GM12878 (cell line): ENCODE results near the gene RPRD1A. TPM values are rescaled to one million over a fixed set of nuclear protein-coding genes. Genes with fewer than 3 reads are reported as not detected.

Experiments used
- ATAC-seq: fragments of 200-7000 bp; cut with Tn5 transposase; 3 replicates; pipeline ENCODE4 v1.9.1; 2020; ENCODE audit warnings: mild to moderate bottlenecking, moderate library complexity
- BruUV-seq: library from RNA; stranded (reverse); fragments of 400-500 nt; replicated peaks from 2 replicates; lab custom pipeline; 2021; lab: Mats Ljungman, UMichigan
- CTCF ChIA-PET: fragments of 300-600 bp; sonication (Branson Sonifier 250); formaldehyde crosslinking; extraction: SDS; loops from one replicate; lab custom pipeline; 2021; ENCODE audit warnings: inconsistent platforms; lab: Yijun Ruan, JAX
- POLR2A ChIA-PET: fragments of 350-600 bp; formaldehyde crosslinking; extraction: SDS; loops from one replicate; lab custom pipeline; 2021; ENCODE audit warnings: inconsistent platforms; lab: Charles Lee
- RAD21 ChIA-PET: fragments of 300-600 bp; sonication (Branson Sonifier 250); formaldehyde crosslinking; loops from one replicate; lab custom pipeline; 2023; ENCODE audit warnings: antibody characterized with exemption; ENCODE audit not compliant: unreplicated experiment; lab: Charles Lee
- SMC1A ChIA-PET: fragments of 300-600 bp; sonication (Branson Sonifier 250); formaldehyde crosslinking; loops from one replicate; lab custom pipeline; 2023; ENCODE audit not compliant: unreplicated experiment, uncharacterized antibody; lab: Charles Lee
- DNase-seq: peaks from one replicate; pipeline ENCODE4 v3.0.0-alpha.2; 2011; ENCODE audit warnings: low read depth, low spot score
- FAIRE-seq: peaks from 3 replicates; lab custom pipeline; 2011; peaks lifted over from hg19 to GRCh38; lab: Jason Lieb, UNC
- H2AFZ ChIP-seq: 2 replicates; pipeline ENCODE4 v1.6.0; 2011; ENCODE audit warnings: low read depth, low read length, control low read depth; ENCODE audit not compliant: control insufficient read depth
- H3K27ac ChIP-seq: 2 replicates; pipeline ENCODE4 v1.5.1; 2011; ENCODE audit warnings: control low read depth; ENCODE audit not compliant: control insufficient read depth, insufficient read depth
- H3K27me3 ChIP-seq, 2 experiments: replicated peaks in 1 of 2; 2 replicates each; pipeline versions ENCODE4 v1.6.0 to v1.6.1; 2011; ENCODE audit warnings: low read length in 1 of 2; ENCODE audit not compliant: control insufficient read depth in 2 of 2, insufficient read depth in 2 of 2
- H3K36me3 ChIP-seq, 2 experiments: 2 replicates each; pipeline ENCODE4 v1.5.1; 2011; ENCODE audit warnings: low read length in 1 of 2; ENCODE audit not compliant: control insufficient read depth in 2 of 2, insufficient read depth in 2 of 2
- H3K4me1 ChIP-seq: 2 replicates; pipeline ENCODE4 v1.6.1; 2011; ENCODE audit warnings: mild to moderate bottlenecking, low read length, moderate library complexity, mixed read lengths; ENCODE audit not compliant: control insufficient read depth, insufficient read depth
- H3K4me2 ChIP-seq: 2 replicates; pipeline ENCODE4 v1.6.0; 2011; ENCODE audit warnings: control low read depth; ENCODE audit not compliant: control insufficient read depth, insufficient read depth
- H3K4me3 ChIP-seq: fragments of 200-600 bp; sonication (generic); 2 replicates; pipeline ENCODE4 v1.5.1; 2016
- H3K79me2 ChIP-seq: 2 replicates; pipeline ENCODE4 v1.6.0; 2011; ENCODE audit warnings: low read length; ENCODE audit not compliant: control insufficient read depth, insufficient read depth
- H3K9ac ChIP-seq: 2 replicates; pipeline ENCODE4 v1.8.0; 2011; ENCODE audit warnings: low read length, control low read depth, mixed read lengths; ENCODE audit not compliant: control insufficient read depth, insufficient read depth
- H3K9me3 ChIP-seq: replicated peaks from 3 replicates; pipeline ENCODE4 v1.5.1; 2011; ENCODE audit warnings: mild to moderate bottlenecking, low read length; ENCODE audit not compliant: control insufficient read depth, insufficient read depth
- H4K20me1 ChIP-seq: 2 replicates; pipeline ENCODE4 v1.6.0; 2011; ENCODE audit not compliant: control insufficient read depth, insufficient read depth
- BMI1 ChIP-seq: fragments of 450-650 bp; IDR thresholded peaks from 2 replicates; pipeline ENCODE4 v1.6.1; 2016; ENCODE audit warnings: mild to moderate bottlenecking, moderate library complexity, borderline replicate concordance
- CHD2 ChIP-seq: IDR thresholded peaks from 2 replicates; pipeline ENCODE4 v1.6.1; 2011; ENCODE audit warnings: low read depth, low read length, improper control_type of control experiment, borderline replicate concordance
- CHD4 ChIP-seq: fragments of 200-600 bp; sonication (generic); IDR thresholded peaks from 2 replicates; pipeline ENCODE4 v1.6.1; 2016; ENCODE audit warnings: mild to moderate bottlenecking
- DPF2 ChIP-seq: fragments of 450-650 bp; IDR thresholded peaks from 2 replicates; pipeline ENCODE4 v1.6.1; 2017; ENCODE audit warnings: mild to moderate bottlenecking
- EGR1 ChIP-seq, 2 experiments: IDR thresholded peaks; 1 replicate in 1 of 2; 2 replicates in 1 of 2; pipeline ENCODE4 v1.6.1; 2011 to 2012; ENCODE audit warnings: low read depth in 2 of 2, low read length in 2 of 2, borderline replicate concordance in 1 of 2, mild to moderate bottlenecking in 1 of 2, moderate library complexity in 1 of 2
- GATAD2B ChIP-seq: fragments of 450-650 bp; conservative IDR thresholded peaks from 2 replicates; pipeline ENCODE4 v1.6.1; 2017; ENCODE audit warnings: low read depth, mild to moderate bottlenecking, moderate library complexity
- HDAC6 ChIP-seq: fragments of 200-600 bp; sonication (generic); IDR thresholded peaks from one replicate; pipeline ENCODE4 v1.8.0; 2017; ENCODE audit warnings: antibody characterized with exemption; ENCODE audit not compliant: unreplicated experiment
- NR2C1 ChIP-seq: fragments of 450-650 bp; IDR thresholded peaks from 2 replicates; pipeline ENCODE4 v1.6.1; 2017; ENCODE audit warnings: antibody characterized with exemption, mild to moderate bottlenecking, moderate library complexity
- POLR2AphosphoS2 ChIP-seq: IDR thresholded peaks from 2 replicates; pipeline ENCODE4 v1.6.1; 2011; ENCODE audit warnings: low read depth, mild to moderate bottlenecking, low read length, improper control_type of control experiment, moderate library complexity
- RBBP5 ChIP-seq: fragments of 200-600 bp; sonication (generic); conservative IDR thresholded peaks from 2 replicates; pipeline ENCODE4 v1.6.1; 2016
- SMAD1 ChIP-seq: fragments of 450-650 bp; IDR thresholded peaks from 2 replicates; pipeline ENCODE4 v1.6.1; 2018; ENCODE audit warnings: mild to moderate bottlenecking, low read depth; ENCODE audit not compliant: partially characterized antibody
- SMAD5 ChIP-seq: IDR thresholded peaks from 2 replicates; pipeline ENCODE4 v1.6.1; 2016; ENCODE audit warnings: antibody characterized with exemption, low read depth
- SMC3 ChIP-seq: IDR thresholded peaks from 2 replicates; pipeline ENCODE4 v1.6.1; 2011; ENCODE audit warnings: low read length, improper control_type of control experiment, borderline replicate concordance
- WGBS: methylation state at CpG from one replicate; pipeline ENCODE4 v1.1.6; 2016; ENCODE audit warnings: low lambda C conversion rate; ENCODE audit not compliant: insufficient replicate concordance, insufficient coverage; ENCODE audit errors: missing lambda C conversion rate; 5-methylcytosine and 5-hydroxymethylcytosine counted together
- in situ Hi-C: fragments of 300-500 bp; cut with MboI; formaldehyde crosslinking; loops from 9 replicates; pipeline ENCODE4 v1.14.3; 2018; ENCODE audit warnings: mixed read lengths
- intact Hi-C: fragments of 100-400 bp; cut with micrococcal nuclease; formaldehyde crosslinking; loops from one replicate; pipeline ENCODE4 v1.14.2; 2022; ENCODE audit not compliant: unreplicated experiment
- polyA plus RNA-seq, 11 experiments: library from polyadenylated mRNA; depleted of rRNA in 4 of 11; unstranded in 6 of 11; stranded (reverse) in 5 of 11; fragments of >200 nt; fragmentation: Nextera tagmentation in 4 of 11; fragmentation: Illumina TruSeq in 1 of 11; extraction: Ambion mirVana in 4 of 11; extraction: Trizol in 1 of 11; gene quantifications; 1 replicate in 1 of 11; 2 replicates in 10 of 11; pipeline versions ENCODE4 v1.2.1 to v1.2.3, GENCODE V29; 2011 to 2016; ENCODE audit warnings: inconsistent platforms in 2 of 11, missing spikeins in 2 of 11, low read depth in 1 of 11
- total RNA-seq, 4 experiments: library from RNA; depleted of rRNA in 3 of 4; stranded (reverse); fragments of >200 nt in 3 of 4; fragmentation: Illumina TruSeq in 1 of 4; extraction: Trizol in 1 of 4; gene quantifications; 2 replicates each; pipeline versions ENCODE4 v1.2.1 to v1.2.3, GENCODE V29; 2013 to 2021
- TF ChIP-seq, protein P1 (sequence below): fragments of 450-650 bp; formaldehyde crosslinking; IDR thresholded peaks from 2 replicates; pipeline ENCODE4 v1.5.0; 2022; ENCODE audit warnings: mild to moderate bottlenecking, missing genetic modification characterization

Gene RPRD1A
- total and polyA plus RNA-seq, 10 of the 15 experiments (the other 5 are each of a cell fraction or from before 2014, with no cell fraction given) = 16.2 to 66.2 (median 36.2) TPM

DNA sequence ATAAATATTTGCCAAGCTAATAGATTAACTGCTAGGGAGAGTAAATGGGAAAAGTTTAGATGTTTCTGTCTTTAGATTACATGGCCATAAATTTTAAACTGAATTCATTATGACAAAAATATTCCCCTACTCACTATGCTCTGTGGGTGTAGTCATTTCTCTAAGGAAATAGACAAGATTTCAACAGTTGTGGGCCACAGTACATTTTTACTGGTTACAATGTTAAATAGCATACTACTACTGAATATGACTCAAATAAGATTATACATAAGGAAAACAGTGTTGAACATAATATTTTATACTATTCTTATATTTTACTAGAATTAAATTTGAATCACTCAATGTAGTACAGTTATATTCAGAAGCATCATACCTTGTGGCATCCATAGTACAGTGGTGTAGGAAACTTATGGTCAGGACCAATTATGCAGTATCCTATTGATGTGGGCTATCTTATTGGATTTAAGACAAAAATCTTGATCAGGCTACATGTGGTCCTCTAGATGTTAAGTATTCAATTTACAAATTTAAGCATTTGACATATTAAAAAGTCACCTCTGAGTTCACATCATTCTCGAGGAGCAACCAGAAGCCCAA is 33.0 kb downstream of the RPRD1A start:
- ATAC-seq (peak; percentile 36), FAIRE-seq (no peak), DNase-seq (no peak)
- SMC1A ChIA-PET = interaction anchor here (1.0 to 1.4 kb wide), 3 partner anchors 16 to 247 kb away, joined by 3 to 4 read pairs (median 3); no protein-coding TSS in a partner anchor
- TF ChIP-seq CHD4 (no peak), GATAD2B (no peak), DPF2 (no peak), NR2C1 (no peak), EGR1 (IDR thresholded peaks at IDR 0.05; ENCODE audit: borderline replicate concordance in 1 of 2, low read depth in 2 of 2, low read length in 2 of 2) (no peak)
- no peaks in the 10 kb centered on the region for H3K27me3 ChIP-seq
- RAD21 ChIA-PET = no interaction called here
- no peak overlapping the region for H3K4me2 ChIP-seq
- H3K4me1 ChIP-seq = no peaks in the 10 kb centered on the region
- no peak overlapping the region for H2AFZ ChIP-seq
- WGBS = 57% methylated on average over 1 of the region's 1 CpG
- H4K20me1 ChIP-seq = no peaks in the 10 kb centered on the region
- H3K36me3 ChIP-seq = peaks cover 0 to 9% of the 10 kb centered on the region in 2 experiments; a peak in 3 of 4 replicates
- no peak overlapping the region for H3K4me3 ChIP-seq
- no peak overlapping the region for H3K27ac ChIP-seq
- CTCF ChIA-PET = interaction anchor here (0.9 to 1.8 kb wide), 2 partner anchors 12 to 17 kb away, joined by 4 to 6 read pairs; no protein-coding TSS in a partner anchor
- POLR2A ChIA-PET = interaction anchor here (0.5 kb wide), 1 partner anchor 747 kb away, joined by 5 read pairs; no protein-coding TSS in a partner anchor
- H3K9ac ChIP-seq = no peak overlapping the region
- intact Hi-C loops = no loop called here
- no TSS peak for BruUV-seq
- peaks cover 21% of the 10 kb centered on the region for H3K9me3 ChIP-seq
- H3K79me2 ChIP-seq = peaks cover 21% of the 10 kb centered on the region
- in situ Hi-C loops = no loop called here

DNA sequence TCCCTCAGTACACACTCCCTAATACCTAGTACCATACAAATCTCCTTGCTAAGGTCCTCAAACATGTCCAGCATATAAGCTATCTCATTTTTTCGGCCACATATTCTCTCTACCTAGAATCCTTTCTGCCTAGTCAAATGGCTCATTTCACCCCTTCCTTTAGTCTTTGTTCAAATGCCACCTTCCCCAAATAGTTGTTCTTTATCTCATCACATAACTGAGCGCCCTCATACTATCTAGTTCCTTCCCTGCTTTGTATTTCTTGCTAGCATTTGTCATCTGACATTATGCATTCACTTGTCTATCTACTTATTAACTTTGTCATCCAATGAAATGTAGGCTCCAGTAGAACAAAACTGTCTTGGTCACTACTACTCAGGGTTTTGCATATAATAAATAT is 35.5 kb downstream of the RPRD1A start:
- no peak for FAIRE-seq
- Histone ChIP-seq H3K27me3 (no peaks in the 10 kb centered on the region), H3K4me3 (no peak overlapping the region), H3K9me3 (peaks cover under 1% of the 10 kb centered on the region), H3K27ac (no peak overlapping the region), H3K9ac (no peak overlapping the region), H3K4me1 (no peaks in the 10 kb centered on the region), H3K4me2 (no peak overlapping the region), H2AFZ (no peak overlapping the region), H3K79me2 (peaks cover 17% of the 10 kb centered on the region), H3K36me3 (peaks cover 3 to 14% of the 10 kb centered on the region in 2 experiments; a peak in 3 of 4 replicates), H4K20me1 (no peaks in the 10 kb centered on the region)
- ChIA-PET CTCF (interaction anchor here (1.0 to 2.2 kb wide), 2 partner anchors 14 to 253 kb away, joined by 3 to 14 read pairs; no protein-coding TSS in a partner anchor), POLR2A (no interaction called here), SMC1A (interaction anchor here (1.1 to 1.4 kb wide), 2 partner anchors 10 to 14 kb away, joined by 3 read pairs; no protein-coding TSS in a partner anchor), RAD21 (interaction anchor here (1.4 to 1.7 kb wide), 2 partner anchors 34 to 64 kb away, joined by 3 to 4 read pairs; no protein-coding TSS in a partner anchor)
- no peak for DNase-seq
- intact Hi-C loops = no loop called here
- ATAC-seq = no peak
- in situ Hi-C loops = no loop called here
- 70% methylated on average over 2 of the region's 2 CpGs for WGBS
- BruUV-seq = no TSS peak
- TF ChIP-seq, protein P1, sequence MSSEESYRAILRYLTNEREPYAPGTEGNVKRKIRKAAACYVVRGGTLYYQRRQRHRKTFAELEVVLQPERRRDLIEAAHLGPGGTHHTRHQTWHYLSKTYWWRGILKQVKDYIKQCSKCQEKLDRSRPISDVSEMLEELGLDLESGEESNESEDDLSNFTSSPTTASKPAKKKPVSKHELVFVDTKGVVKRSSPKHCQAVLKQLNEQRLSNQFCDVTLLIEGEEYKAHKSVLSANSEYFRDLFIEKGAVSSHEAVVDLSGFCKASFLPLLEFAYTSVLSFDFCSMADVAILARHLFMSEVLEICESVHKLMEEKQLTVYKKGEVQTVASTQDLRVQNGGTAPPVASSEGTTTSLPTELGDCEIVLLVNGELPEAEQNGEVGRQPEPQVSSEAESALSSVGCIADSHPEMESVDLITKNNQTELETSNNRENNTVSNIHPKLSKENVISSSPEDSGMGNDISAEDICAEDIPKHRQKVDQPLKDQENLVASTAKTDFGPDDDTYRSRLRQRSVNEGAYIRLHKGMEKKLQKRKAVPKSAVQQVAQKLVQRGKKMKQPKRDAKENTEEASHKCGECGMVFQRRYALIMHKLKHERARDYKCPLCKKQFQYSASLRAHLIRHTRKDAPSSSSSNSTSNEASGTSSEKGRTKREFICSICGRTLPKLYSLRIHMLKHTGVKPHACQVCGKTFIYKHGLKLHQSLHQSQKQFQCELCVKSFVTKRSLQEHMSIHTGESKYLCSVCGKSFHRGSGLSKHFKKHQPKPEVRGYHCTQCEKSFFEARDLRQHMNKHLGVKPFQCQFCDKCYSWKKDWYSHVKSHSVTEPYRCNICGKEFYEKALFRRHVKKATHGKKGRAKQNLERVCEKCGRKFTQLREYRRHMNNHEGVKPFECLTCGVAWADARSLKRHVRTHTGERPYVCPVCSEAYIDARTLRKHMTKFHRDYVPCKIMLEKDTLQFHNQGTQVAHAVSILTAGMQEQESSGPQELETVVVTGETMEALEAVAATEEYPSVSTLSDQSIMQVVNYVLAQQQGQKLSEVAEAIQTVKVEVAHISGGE (CRISPR knock-in tag) = no peak
- TF ChIP-seq SMC3 (no peak), HDAC6 (no peak), BMI1 (no peak), SMAD1 (no peak), RBBP5 (no peak), POLR2AphosphoS2 (no peak), SMAD5 (no peak), CHD2 (no peak)
